Cerebellar nuclear complex (tissue), 1 donor: ENCODE data around the gene DUSP22.
"Not testable (repeated sequence)": the region's sequence is repeated elsewhere in the genome, so short reads cannot be mapped to it uniquely, and the experiment has no call there.

Experiments used
- DNase-seq, 2 experiments: peaks; one replicate each; lab custom pipeline; 2025; lab: John Stamatoyannopoulos, UW

Gene DUSP22

DNA sequence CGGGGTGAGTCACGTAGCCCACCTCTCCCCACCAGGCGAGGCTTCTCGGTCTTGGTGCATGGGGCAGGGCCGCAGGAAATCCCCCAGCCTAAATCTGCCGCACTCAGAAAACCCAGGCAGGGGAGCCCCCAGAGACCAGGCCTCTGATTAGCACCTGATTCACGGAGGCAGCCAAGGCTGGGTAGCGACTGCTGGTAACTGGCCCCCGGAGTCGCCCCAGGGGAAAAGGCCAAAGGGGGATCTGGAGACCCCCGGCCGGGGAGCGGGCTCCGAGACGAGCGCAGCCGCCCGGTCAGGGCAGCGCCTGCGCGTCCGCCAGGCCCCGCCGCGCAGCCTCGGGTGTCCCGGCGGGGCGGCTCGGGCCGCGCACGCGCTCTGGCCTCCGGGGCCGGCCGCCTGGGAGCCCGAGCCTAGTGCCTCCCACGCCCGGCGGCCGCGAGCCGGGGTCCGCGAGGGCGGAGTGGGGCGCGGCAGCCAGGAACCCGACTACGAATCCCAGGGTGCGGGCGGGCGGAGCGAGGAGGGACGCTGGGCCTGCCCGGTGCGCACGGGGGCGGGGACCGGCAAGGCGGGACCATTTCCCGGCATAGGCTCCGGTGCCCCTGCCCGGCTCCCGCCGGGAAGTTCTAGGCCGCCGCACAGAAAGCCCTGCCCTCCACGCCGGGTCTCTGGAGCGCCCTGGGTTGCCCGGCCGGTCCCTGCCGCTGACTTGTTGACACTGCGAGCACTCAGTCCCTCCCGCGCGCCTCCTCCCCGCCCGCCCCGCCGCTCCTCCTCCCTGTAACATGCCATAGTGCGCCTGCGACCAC lies at the start of gene DUSP22:
Gene DUSP22, plus strand, starts transcription at position 791 of the 809 bp plus-strand sequence. CDS start 53 bp downstream, outside the sequence.
- DNase-seq: no peak

- DNase-seq: no peak
These were observed 45.9 kb upstream of the DUSP22 start for GRCh38 chr6:246352-246751.

DNA sequence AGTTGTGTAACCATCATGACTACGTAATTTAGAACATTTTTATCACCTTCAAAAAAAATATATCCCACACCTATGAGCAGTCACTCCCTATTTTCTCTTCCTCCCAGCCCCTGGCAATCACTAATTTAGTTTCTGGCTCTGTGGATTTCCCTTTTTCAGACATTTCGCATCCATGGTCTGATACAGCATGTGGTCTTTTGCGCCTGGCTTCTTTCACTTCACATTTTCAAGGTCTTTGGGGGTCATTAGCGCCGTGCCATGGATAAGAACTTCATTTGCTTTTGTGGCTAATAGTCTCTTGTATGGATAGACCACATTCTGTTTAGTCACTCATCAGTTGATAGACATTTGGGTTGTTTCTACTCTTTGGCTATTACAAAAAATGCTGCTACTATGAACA lies 44.9 kb upstream of the DUSP22 start:
- DNase-seq: no peak

- not testable (repeated sequence) for DNase-seq
These were observed 44.2 kb upstream of the DUSP22 start for GRCh38 chr6:248046-248445.

- no peak for DNase-seq
These were observed 41.6 kb upstream of the DUSP22 start for GRCh38 chr6:250676-251075.

DNA sequence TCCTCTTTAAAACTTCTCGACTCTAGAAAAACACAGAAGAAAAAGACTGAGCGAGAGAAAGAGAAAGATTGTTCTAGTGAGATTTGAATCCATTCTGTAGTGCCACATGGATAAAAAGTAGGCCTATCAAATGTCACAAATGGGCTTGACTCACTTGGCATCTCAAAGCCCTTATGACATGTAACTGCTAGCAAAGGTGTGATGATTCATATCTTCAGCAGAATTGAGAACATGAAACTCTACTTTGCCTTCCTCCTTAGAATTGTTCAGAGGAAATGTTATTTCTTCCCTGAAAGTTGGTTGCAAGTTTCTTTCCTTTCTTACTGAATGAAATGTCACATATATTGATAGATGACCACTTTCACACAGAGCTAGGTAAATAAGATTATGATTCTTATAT lies 40.4 kb upstream of the DUSP22 start:
- DNase-seq: no peak

GRCh38 chr6:252775-253535 lies 39.3 kb upstream of the DUSP22 start:
- no peak for DNase-seq

DNA sequence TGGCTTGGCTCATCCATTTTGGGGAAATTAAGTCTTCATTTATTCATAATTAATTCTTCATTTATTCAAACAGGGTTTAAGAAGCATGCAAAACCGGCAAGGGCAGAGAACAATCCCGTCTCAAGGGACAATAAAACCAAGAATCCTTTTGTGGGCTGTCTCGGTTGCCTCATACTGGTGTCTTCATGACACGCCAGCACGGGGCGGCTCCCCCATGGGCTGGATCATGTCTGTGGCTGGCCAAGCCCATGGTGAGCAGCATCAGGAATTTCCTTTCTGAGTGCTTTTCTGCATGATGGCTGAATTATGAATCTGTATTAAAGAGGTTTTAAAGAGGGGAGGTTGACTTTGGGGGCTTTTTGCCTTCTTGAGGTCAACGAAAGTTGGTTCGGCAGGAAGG lies 38.3 kb upstream of the DUSP22 start:
- DNase-seq: no peak

- no peak for DNase-seq
These were observed 37.1 kb upstream of the DUSP22 start for GRCh38 chr6:255041-255750.

- no peak for DNase-seq
These were observed 36.6 kb upstream of the DUSP22 start for GRCh38 chr6:255751-256083.

DNA sequence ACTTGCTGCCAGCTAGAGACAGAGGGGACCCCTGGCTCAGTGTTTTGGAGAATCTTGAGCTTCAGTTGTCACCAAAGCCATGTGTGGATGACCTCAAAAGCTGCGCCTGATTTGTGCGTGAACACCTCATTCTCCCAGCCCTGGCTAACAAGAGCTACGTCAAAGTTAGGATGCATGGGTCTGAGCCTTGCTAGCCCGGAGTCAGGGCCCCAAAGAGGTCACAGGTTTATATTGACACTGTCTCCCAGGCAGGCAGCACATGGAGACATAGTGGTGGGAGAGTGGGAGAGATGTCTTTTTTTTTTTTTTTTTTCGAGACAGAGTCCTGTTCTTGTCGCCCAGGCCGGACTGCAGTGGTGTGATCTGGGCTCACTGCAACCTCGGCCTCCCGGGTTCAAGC lies 36.1 kb upstream of the DUSP22 start:
- DNase-seq: no peak

GRCh38 chr6:257031-257725 lies 35.1 kb upstream of the DUSP22 start:
- no peak for DNase-seq

DNA sequence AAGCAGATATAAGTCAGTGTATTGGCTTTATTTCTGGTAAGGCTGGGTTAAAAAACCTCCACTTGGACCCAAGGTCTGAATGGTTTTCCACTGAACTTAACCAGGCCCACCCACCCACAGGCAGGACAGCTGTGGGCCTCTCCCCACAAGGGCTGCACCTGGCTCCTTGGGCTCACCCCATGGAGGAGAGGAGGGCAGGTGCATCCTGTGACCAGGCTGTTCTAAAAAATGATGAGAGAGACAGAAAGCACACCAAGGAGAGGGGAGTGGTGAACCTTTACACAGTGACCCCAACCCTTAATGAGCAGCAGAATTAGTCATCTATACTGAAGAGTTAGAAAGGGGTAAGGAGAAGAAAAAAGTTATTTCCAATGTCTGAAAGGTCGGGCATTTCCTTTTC lies 34.5 kb upstream of the DUSP22 start:
- DNase-seq: no peak

GRCh38 chr6:259316-259715 lies 33.0 kb upstream of the DUSP22 start:
- DNase-seq: no peak

DNA sequence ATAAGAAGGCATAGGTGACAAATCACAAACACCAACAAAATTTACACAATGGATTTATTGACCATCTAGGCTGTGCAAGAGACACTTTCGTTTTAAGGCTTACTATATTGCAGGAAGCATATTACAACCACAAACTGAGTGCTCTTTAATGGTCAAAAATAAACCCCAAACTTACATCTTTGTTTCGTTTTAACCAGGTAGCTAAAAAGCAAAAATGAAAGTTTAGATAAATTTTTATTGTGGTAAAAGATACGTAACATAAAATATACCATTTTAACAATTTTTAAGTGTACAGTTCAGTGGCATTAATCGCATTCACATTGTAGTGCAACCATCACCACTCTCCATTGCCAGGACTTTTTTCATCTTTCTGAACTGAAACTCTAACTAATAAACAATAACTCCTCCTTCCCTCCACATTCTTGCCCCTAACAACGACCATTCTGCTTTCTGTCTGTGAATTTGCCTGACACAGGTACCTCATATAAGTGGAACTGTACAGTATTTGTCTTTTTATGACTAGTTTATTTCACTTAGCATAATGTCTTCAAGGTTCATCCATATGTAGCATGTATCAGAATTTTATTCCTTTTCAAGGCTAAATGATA lies 32.3 kb upstream of the DUSP22 start:
- no peak for DNase-seq

GRCh38 chr6:264626-265025 lies 27.7 kb upstream of the DUSP22 start:
- DNase-seq: no peak

- no peak for DNase-seq
These were observed 23.8 kb upstream of the DUSP22 start for GRCh38 chr6:268394-268935.

- DNase-seq: no peak
These were observed 18.7 kb upstream of the DUSP22 start for GRCh38 chr6:273551-274058.

- no peak for DNase-seq
These were observed 14.5 kb upstream of the DUSP22 start for GRCh38 chr6:277746-278145.

DNA sequence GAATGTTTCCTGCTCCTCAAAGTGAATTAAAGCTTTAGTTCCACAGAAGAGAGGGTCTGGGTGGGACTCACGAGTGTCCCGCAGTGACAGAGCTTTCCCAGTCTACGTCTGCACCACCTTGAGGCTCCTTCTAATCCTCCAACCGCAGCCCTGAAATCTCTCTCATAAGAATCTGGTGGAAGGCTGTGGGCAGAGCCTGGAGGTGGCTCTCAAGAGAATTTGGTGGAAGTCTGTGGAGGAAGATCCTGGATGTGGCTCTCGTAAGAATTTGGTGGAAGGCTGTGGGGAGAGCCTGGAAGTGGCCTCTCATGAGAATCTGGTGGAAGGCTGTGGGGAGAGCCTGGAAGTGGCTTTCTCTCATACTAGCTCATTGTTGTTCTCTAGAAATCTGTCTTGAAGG lies 13.8 kb upstream of the DUSP22 start:
- no peak for DNase-seq

GRCh38 chr6:279341-280029 lies 12.8 kb upstream of the DUSP22 start:
- DNase-seq: no peak
